HEK293T (cell line): ENCODE measurements around the gene CEP89.

Experiments used
- ARNT ChIP-seq: fragments of 450-650 bp; IDR thresholded peaks from 2 replicates; pipeline ENCODE4 v1.6.1; 2017; ENCODE audit warnings: mild to moderate bottlenecking
- BHLHE40 ChIP-seq: fragments of 450-650 bp; IDR thresholded peaks from 2 replicates; pipeline ENCODE4 v1.6.1; 2016; ENCODE audit warnings: mild to moderate bottlenecking, moderate library complexity, borderline replicate concordance
- ELF4 ChIP-seq: fragments of 450-650 bp; IDR thresholded peaks from 2 replicates; pipeline ENCODE4 v1.6.1; 2017; ENCODE audit warnings: antibody characterized with exemption
- HDGF ChIP-seq: fragments of 450-650 bp; IDR thresholded peaks from 2 replicates; pipeline ENCODE4 v1.6.1; 2017; ENCODE audit warnings: antibody characterized with exemption, borderline replicate concordance
- L3MBTL2 ChIP-seq: fragments of 450-650 bp; conservative IDR thresholded peaks from 2 replicates; pipeline ENCODE4 v1.6.1; 2016; ENCODE audit warnings: mild to moderate bottlenecking
- SP1 ChIP-seq: fragments of 450-650 bp; IDR thresholded peaks from 2 replicates; pipeline ENCODE4 v1.6.1; 2017
- SUZ12 ChIP-seq: fragments of 450-650 bp; IDR thresholded peaks from 2 replicates; pipeline ENCODE4 v1.6.1; 2016; ENCODE audit warnings: mild to moderate bottlenecking

DNA sequence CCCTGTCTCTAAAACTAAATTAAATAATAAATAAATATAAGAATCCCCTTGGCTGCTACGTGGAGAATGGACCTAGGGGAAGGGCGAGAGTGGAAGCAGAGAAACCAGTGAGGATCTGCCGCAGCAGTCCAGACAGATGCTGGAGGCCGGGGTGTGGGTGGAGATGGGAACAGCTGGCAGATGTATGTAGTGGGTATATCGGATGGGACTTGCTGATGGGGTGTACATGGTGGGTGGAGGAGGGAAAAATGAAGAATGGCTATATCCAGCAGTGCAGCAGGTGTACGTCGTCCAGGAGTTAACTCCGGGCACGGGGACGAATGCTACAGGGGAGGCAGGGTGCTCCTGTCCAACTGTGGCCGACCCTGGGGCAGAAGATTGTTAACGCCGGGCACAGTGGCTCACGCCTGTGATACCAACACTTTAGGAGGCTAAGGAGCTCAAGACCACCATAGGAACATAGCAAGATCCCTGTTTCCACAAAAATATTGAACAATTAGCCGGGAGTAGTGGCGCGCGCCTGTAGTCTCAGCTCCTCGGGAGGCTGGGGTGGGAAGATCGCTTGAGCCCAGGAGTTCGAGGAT, 654 bp downstream of the CEP89 start:
- TF ChIP-seq SP1 (no peak), ELF4 (no peak), ARNT (no peak), HDGF (no peak), SUZ12 (no peak), L3MBTL2 (no peak), BHLHE40 (no peak)
